Testis (tissue), 3 donors: Measurements from ENCODE around the gene ANK2. TPM values are rescaled to one million over a fixed set of nuclear protein-coding genes. Genes with fewer than 3 reads are reported as not detected.

Experiments
- DNase-seq: peaks from one replicate; pipeline ENCODE4 v3.0.0-alpha.2; 2019
- H3K27ac ChIP-seq, 2 donors: fragments of 200-600 bp; sonication (generic); one replicate each; pipeline ENCODE4 v1.5.1; 2019
- H3K27me3 ChIP-seq: fragments of 200-600 bp; sonication (generic); one replicate; pipeline ENCODE4 v1.5.1; 2019
- H3K36me3 ChIP-seq: fragments of 200-600 bp; sonication (generic); one replicate; pipeline ENCODE4 v1.5.1; 2017; ENCODE audit warnings: low read depth; ENCODE audit errors: missing control alignments
- H3K4me1 ChIP-seq: fragments of 200-600 bp; sonication (generic); one replicate; pipeline ENCODE4 v1.5.1; 2019
- H3K4me3 ChIP-seq, 2 donors: fragments of 200-600 bp; sonication (generic); one replicate each; pipeline ENCODE4 v1.5.1; 2017 to 2019
- H3K9me3 ChIP-seq: fragments of 200-600 bp; sonication (generic); one replicate; pipeline ENCODE4 v1.5.1; 2017
- CTCF ChIP-seq, 3 experiments: fragments of 450-650 bp in 2 of 3; fragments of 200-600 bp in 1 of 3; sonication (generic) in 1 of 3; IDR thresholded peaks; one replicate each; pipeline ENCODE4 v1.5.1; 2016 to 2019; ENCODE audit warnings: antibody characterized with exemption in 3 of 3, mild to moderate bottlenecking in 2 of 3, moderate library complexity in 1 of 3
- POLR2A ChIP-seq: fragments of 450-650 bp; IDR thresholded peaks from one replicate; pipeline ENCODE4 v1.6.1; 2017; ENCODE audit warnings: antibody characterized with exemption, mild to moderate bottlenecking, moderate library complexity
- WGBS, 2 donors: methylation state at CpG; one replicate each; pipeline ENCODE4 v1.1.5; 2018; 5-methylcytosine and 5-hydroxymethylcytosine counted together
- intact Hi-C: fragments of 100-400 bp; cut with DNase I; formaldehyde crosslinking; loops from one replicate; pipeline ENCODE4 v1.15.1; 2023; ENCODE audit warnings: low total_unique reads
- polyA plus RNA-seq: library from polyadenylated mRNA; stranded (reverse); fragments of 350-450 nt; fragmentation: Illumina TruSeq; extraction: RNeasy Lipid Tissue Mini Kit (QIAGEN cat#74804); gene quantifications from one replicate; pipeline ENCODE4 v1.2.3, GENCODE V29; 2014; ENCODE audit warnings: low read depth, low replicate concordance; ENCODE audit not compliant: insufficient read depth
- total RNA-seq, 2 donors: library from RNA; depleted of rRNA; stranded (reverse); fragments of >200 nt; gene quantifications; one replicate each; pipeline ENCODE4 v1.2.3, GENCODE V29; 2016

Gene ANK2
- total and polyA plus RNA-seq, 3 donors from 2014 or later: 28.0 to 40.0 (median 28.6) TPM

GRCh38 chr4:113335746-113336145 is 286.3 kb downstream of the ANK2 start:
- WGBS, 2 donors: 85 to 92% methylated on average over 10 of the region's 10 CpGs
- no peak overlapping the region for H3K27ac ChIP-seq
- no peak for DNase-seq
- intact Hi-C loops: no loop called here
- no peak overlapping the region for H3K4me3 ChIP-seq
- no peaks in the 10 kb centered on the region for H3K27me3 ChIP-seq
- H3K36me3 ChIP-seq: no peaks in the 10 kb centered on the region
- H3K9me3 ChIP-seq: no peaks in the 10 kb centered on the region
- TF ChIP-seq CTCF (IDR thresholded peaks at IDR 0.05): no peak
- no peak for TF ChIP-seq POLR2A
- no peaks in the 10 kb centered on the region for H3K4me1 ChIP-seq

- TF ChIP-seq POLR2A (no peak), CTCF (IDR thresholded peaks at IDR 0.05) (no peak)
- Histone ChIP-seq H3K9me3 (no peaks in the 10 kb centered on the region), H3K4me1 (no peaks in the 10 kb centered on the region), H3K36me3 (no peaks in the 10 kb centered on the region), H3K27me3 (no peaks in the 10 kb centered on the region), H3K4me3 (no peak overlapping the region), H3K27ac (no peak overlapping the region)
- no peak for DNase-seq
- 82 to 83% methylated on average over 2 of the region's 2 CpGs for WGBS, 2 donors
- intact Hi-C loops: no loop called here
Observed at GRCh38 chr4:113336556-113336955, 287.1 kb downstream of the ANK2 start.

GRCh38 chr4:113339430-113339813 is 290.0 kb downstream of the ANK2 start:
- Histone ChIP-seq H3K9me3 (no peaks in the 10 kb centered on the region), H3K4me1 (no peaks in the 10 kb centered on the region), H3K36me3 (no peaks in the 10 kb centered on the region), H3K4me3 (no peak overlapping the region), H3K27ac (peak overlapping the region in 1 of 2 donors; percentile 12), H3K27me3 (no peaks in the 10 kb centered on the region)
- DNase-seq: no peak
- TF ChIP-seq POLR2A (no peak), CTCF (IDR thresholded peaks at IDR 0.05) (no peak)
- WGBS, 2 donors: 47 to 49% methylated on average over 4 of the region's 4 CpGs
- intact Hi-C loops: no loop called here

GRCh38 chr4:113344100-113344499 is 294.6 kb downstream of the ANK2 start:
- no peak overlapping the region for H3K4me3 ChIP-seq
- no peaks in the 10 kb centered on the region for H3K36me3 ChIP-seq
- TF ChIP-seq CTCF (IDR thresholded peaks at IDR 0.05): no peak
- no peak for TF ChIP-seq POLR2A
- H3K27ac ChIP-seq: no peak overlapping the region
- no peak for DNase-seq
- H3K27me3 ChIP-seq: no peaks in the 10 kb centered on the region
- H3K9me3 ChIP-seq: no peaks in the 10 kb centered on the region
- WGBS, 2 donors: 94 to 98% methylated on average over 3 of the region's 3 CpGs
- H3K4me1 ChIP-seq: no peaks in the 10 kb centered on the region
- intact Hi-C loops: no loop called here

GRCh38 chr4:113347245-113347644 is 297.8 kb downstream of the ANK2 start:
- no peaks in the 10 kb centered on the region for H3K9me3 ChIP-seq
- no peaks in the 10 kb centered on the region for H3K4me1 ChIP-seq
- no peak for DNase-seq
- WGBS, 2 donors: 89 to 94% methylated on average over 2 of the region's 2 CpGs
- TF ChIP-seq POLR2A (no peak), CTCF (IDR thresholded peaks at IDR 0.05) (no peak)
- H3K27ac ChIP-seq: no peak overlapping the region
- no peak overlapping the region for H3K4me3 ChIP-seq
- no peaks in the 10 kb centered on the region for H3K27me3 ChIP-seq
- intact Hi-C loops: no loop called here
- no peaks in the 10 kb centered on the region for H3K36me3 ChIP-seq
